WI38 (cell line): Measurements from ENCODE around the gene ACACB.

Experiments used
- H3K4me3 ChIP-seq: 2 replicates; pipeline ENCODE4 v1.5.1; 2011; ENCODE audit warnings: low read depth, mild to moderate bottlenecking, control low read depth, low read length
- CTCF ChIP-seq: IDR thresholded peaks from 2 replicates; pipeline ENCODE4 v1.5.1; 2012; ENCODE audit warnings: low read depth, mild to moderate bottlenecking, control low read depth, low read length

ACACB gene

GRCh38 chr12:109154451-109155438 lies 38.4 kb downstream of the ACACB start:
- TF ChIP-seq CTCF = no peak
- peak overlapping the region; percentile 46 for H3K4me3 ChIP-seq

GRCh38 chr12:109156036-109156435 lies 39.6 kb downstream of the ACACB start:
- no peak overlapping the region for H3K4me3 ChIP-seq
- no peak for TF ChIP-seq CTCF

GRCh38 chr12:109156586-109156985 lies 40.2 kb downstream of the ACACB start:
- no peak overlapping the region for H3K4me3 ChIP-seq
- TF ChIP-seq CTCF = no peak

- no peak for TF ChIP-seq CTCF
- H3K4me3 ChIP-seq = no peak overlapping the region
Measured at GRCh38 chr12:109157986-109158385, 41.6 kb downstream of the ACACB start.

GRCh38 chr12:109160433-109160832 lies 44.0 kb downstream of the ACACB start:
- no peak overlapping the region for H3K4me3 ChIP-seq
- no peak for TF ChIP-seq CTCF

- H3K4me3 ChIP-seq = no peak overlapping the region
- TF ChIP-seq CTCF = no peak
Measured at GRCh38 chr12:109160873-109161272, 44.5 kb downstream of the ACACB start.

GRCh38 chr12:109162551-109162950 lies 46.2 kb downstream of the ACACB start:
- no peak for TF ChIP-seq CTCF

More at GRCh38 chr12:109162551-109162950, 46.2 kb downstream of the ACACB start:
- no peak overlapping the region for H3K4me3 ChIP-seq
